Colonic mucosa (tissue), 4 donors: ENCODE results near the gene THAP12. TPM values are rescaled to one million over a fixed set of nuclear protein-coding genes. Genes with fewer than 3 reads are reported as not detected.
A peak's percentile ranks its signal among the peaks of the same experiment; 100 is the strongest.

ENCODE experiments used
- DNase-seq: peaks from one replicate; pipeline ENCODE4 v3.0.0-alpha.2; 2020
- H3K27ac ChIP-seq: fragments of 200-600 bp; one replicate; pipeline ENCODE4 v1.8.0; 2021
- H3K27me3 ChIP-seq: fragments of 200-600 bp; one replicate; pipeline ENCODE4 v1.8.0; 2021
- H3K36me3 ChIP-seq: fragments of 200-600 bp; one replicate; pipeline ENCODE4 v1.8.0; 2021
- H3K4me1 ChIP-seq: fragments of 200-600 bp; one replicate; pipeline ENCODE4 v1.8.0; 2021; ENCODE audit warnings: mild to moderate bottlenecking
- H3K4me3 ChIP-seq: fragments of 200-600 bp; one replicate; pipeline ENCODE4 v1.8.0; 2021
- H3K9ac ChIP-seq, 2 donors: one replicate each; pipeline ENCODE4 v1.7.0; 2013; ENCODE audit warnings: control low read depth in 2 of 2, low read depth in 2 of 2, low read length in 2 of 2
- H3K9me3 ChIP-seq: fragments of 200-600 bp; one replicate; pipeline ENCODE4 v1.8.0; 2021
- intact Hi-C: fragments of 100-400 bp; cut with DNase I; formaldehyde crosslinking; loops from one replicate; pipeline ENCODE4 v1.14.1; 2022
- total RNA-seq, 2 donors: library from RNA; stranded (reverse); fragmentation: NEBNext Ultra II Directional in 1 of 2; extraction: Animal tissue kit (Norgen Biotek cat#: 25700) in 1 of 2; gene quantifications; one replicate each; pipeline ENCODE4 v1.2.1, GENCODE V29; 2021
- TF ChIP-seq, protein P1 (sequence below): fragments of 200-600 bp; IDR thresholded peaks from one replicate; pipeline ENCODE4 v1.8.0; 2022; ENCODE audit warnings: antibody characterized with exemption, mild to moderate bottlenecking
- donor health status: healthy.
- donor health status: DM: no; HTN: no; CAD: no.
- donor health status: DM: no; HTN: no; CAD: no.

Gene THAP12
- total RNA-seq, 2 donors from 2014 or later = 34.4 to 41.6 TPM

GRCh38 chr11:76379807-76380158, 1.1 kb downstream of the THAP12 start:
- H3K36me3 ChIP-seq = no peaks in the 10 kb centered on the region
- H3K9me3 ChIP-seq = no peaks in the 10 kb centered on the region
- H3K27ac ChIP-seq = no peak overlapping the region
- peak overlapping the region; percentile 96 for H3K4me3 ChIP-seq
- no peaks in the 10 kb centered on the region for H3K27me3 ChIP-seq
- DNase-seq = no peak
- intact Hi-C loops = loop anchor here (5.0 kb wide), 1 partner anchor 63 kb away; no protein-coding TSS in a partner anchor
- peaks cover 13% of the 10 kb centered on the region for H3K4me1 ChIP-seq
- H3K9ac ChIP-seq = peak overlapping the region; percentile 83 to 90
- TF ChIP-seq, protein P1, sequence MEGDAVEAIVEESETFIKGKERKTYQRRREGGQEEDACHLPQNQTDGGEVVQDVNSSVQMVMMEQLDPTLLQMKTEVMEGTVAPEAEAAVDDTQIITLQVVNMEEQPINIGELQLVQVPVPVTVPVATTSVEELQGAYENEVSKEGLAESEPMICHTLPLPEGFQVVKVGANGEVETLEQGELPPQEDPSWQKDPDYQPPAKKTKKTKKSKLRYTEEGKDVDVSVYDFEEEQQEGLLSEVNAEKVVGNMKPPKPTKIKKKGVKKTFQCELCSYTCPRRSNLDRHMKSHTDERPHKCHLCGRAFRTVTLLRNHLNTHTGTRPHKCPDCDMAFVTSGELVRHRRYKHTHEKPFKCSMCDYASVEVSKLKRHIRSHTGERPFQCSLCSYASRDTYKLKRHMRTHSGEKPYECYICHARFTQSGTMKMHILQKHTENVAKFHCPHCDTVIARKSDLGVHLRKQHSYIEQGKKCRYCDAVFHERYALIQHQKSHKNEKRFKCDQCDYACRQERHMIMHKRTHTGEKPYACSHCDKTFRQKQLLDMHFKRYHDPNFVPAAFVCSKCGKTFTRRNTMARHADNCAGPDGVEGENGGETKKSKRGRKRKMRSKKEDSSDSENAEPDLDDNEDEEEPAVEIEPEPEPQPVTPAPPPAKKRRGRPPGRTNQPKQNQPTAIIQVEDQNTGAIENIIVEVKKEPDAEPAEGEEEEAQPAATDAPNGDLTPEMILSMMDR = no peak

- no peak overlapping the region for H3K9ac ChIP-seq
- peak overlapping the region; percentile 21 for H3K27ac ChIP-seq
- H3K9me3 ChIP-seq = no peaks in the 10 kb centered on the region
- DNase-seq = no peak
- no peaks in the 10 kb centered on the region for H3K27me3 ChIP-seq
- intact Hi-C loops = no loop called here
- H3K4me1 ChIP-seq = peaks cover 10% of the 10 kb centered on the region
- no peaks in the 10 kb centered on the region for H3K36me3 ChIP-seq
- H3K4me3 ChIP-seq = no peak overlapping the region
- TF ChIP-seq, protein P1 = no peak
These were observed 4.0 kb downstream of the THAP12 start for GRCh38 chr11:76376746-76377558.

- no peaks in the 10 kb centered on the region for H3K9me3 ChIP-seq
- H3K4me3 ChIP-seq = no peak overlapping the region
- TF ChIP-seq, protein P1 = no peak
- peaks cover 17% of the 10 kb centered on the region for H3K4me1 ChIP-seq
- no peaks in the 10 kb centered on the region for H3K27me3 ChIP-seq
- DNase-seq = no peak
- H3K9ac ChIP-seq = no peak overlapping the region
- peak overlapping the region; percentile 36 for H3K27ac ChIP-seq
- no peaks in the 10 kb centered on the region for H3K36me3 ChIP-seq
- intact Hi-C loops = no loop called here
These were observed 9.8 kb downstream of the THAP12 start for GRCh38 chr11:76371170-76371569.

- Histone ChIP-seq H3K27me3 (no peaks in the 10 kb centered on the region), H3K36me3 (no peaks in the 10 kb centered on the region), H3K9me3 (no peaks in the 10 kb centered on the region), H3K27ac (peak overlapping the region; percentile 28), H3K9ac (peak overlapping the region in 1 of 2 donors; percentile 29), H3K4me1 (peaks cover 17% of the 10 kb centered on the region), H3K4me3 (no peak overlapping the region)
- DNase-seq = peak; percentile 64
- TF ChIP-seq, protein P1 = no peak
- intact Hi-C loops = no loop called here
These were observed 11.5 kb downstream of the THAP12 start for GRCh38 chr11:76369406-76369805.

DNA sequence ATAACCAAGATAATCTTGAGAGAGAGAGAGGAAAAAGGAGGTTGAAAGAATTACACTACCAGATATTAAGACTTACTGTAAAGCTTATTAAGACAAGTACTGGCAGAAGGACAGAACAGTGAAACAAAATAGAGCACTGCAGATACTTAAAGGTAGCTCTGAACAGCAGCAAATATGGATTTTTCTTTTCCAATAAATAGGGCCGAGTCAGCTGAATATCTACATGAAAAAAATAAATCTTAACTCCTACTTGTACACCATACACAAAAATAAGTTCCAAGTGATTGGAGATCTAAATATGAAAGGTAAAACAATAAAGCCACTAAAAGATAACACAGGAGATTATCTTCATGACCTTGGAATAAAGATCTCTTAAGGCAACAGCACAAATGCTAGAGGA, 12.4 kb downstream of the THAP12 start:
- Histone ChIP-seq H3K9ac (no peak overlapping the region), H3K36me3 (no peaks in the 10 kb centered on the region), H3K4me3 (no peak overlapping the region), H3K27me3 (no peaks in the 10 kb centered on the region), H3K27ac (peak overlapping the region; percentile 26), H3K4me1 (peaks cover 17% of the 10 kb centered on the region), H3K9me3 (no peaks in the 10 kb centered on the region)
- no peak for DNase-seq
- TF ChIP-seq, protein P1 = no peak
- intact Hi-C loops = no loop called here
